Measurements from ENCODE around the gene TMEM203. TPM values are rescaled to one million over a fixed set of nuclear protein-coding genes. Genes with fewer than 3 reads are reported as not detected.

The TMEM203 gene
- total RNA-seq, 1 donor from 2014 or later: 26.6 TPM

- Histone ChIP-seq H3K4me1 (peaks cover 24% of the 10 kb centered on the region), H3K9me3 (no peaks in the 10 kb centered on the region), H3K27ac (no peak overlapping the region), H3K4me3 (no peak overlapping the region), H3K27me3 (ENCODE audit: low read depth) (peaks cover 98% of the 10 kb centered on the region), H3K36me3 (no peaks in the 10 kb centered on the region)
- intact Hi-C loops (cut with DNase I): no loop called here
- TF ChIP-seq CTCF (IDR thresholded peaks at IDR 0.05): no peak
- no peak for ATAC-seq
- DNase-seq: no peak
Observed at GRCh38 chr9:137160716-137161557, 44.5 kb downstream of the TMEM203 start.

- peaks cover 96% of the 10 kb centered on the region for H3K27me3 ChIP-seq (ENCODE audit: low read depth)
Observed at GRCh38 chr9:137160054-137160425, 45.4 kb downstream of the TMEM203 start.

GRCh38 chr9:137159105-137160053 is 46.1 kb downstream of the TMEM203 start:
- ATAC-seq: no peak
- H3K27me3 ChIP-seq (ENCODE audit: low read depth): peaks cover 90% of the 10 kb centered on the region

More at GRCh38 chr9:137160054-137160425, 45.4 kb downstream of the TMEM203 start:
- no peak for TF ChIP-seq CTCF (IDR thresholded peaks at IDR 0.05)
- no peaks in the 10 kb centered on the region for H3K36me3 ChIP-seq
- DNase-seq (no peak), ATAC-seq (no peak)
- no peaks in the 10 kb centered on the region for H3K9me3 ChIP-seq
- intact Hi-C loops (cut with DNase I): no loop called here
- no peak overlapping the region for H3K27ac ChIP-seq
- H3K4me3 ChIP-seq: no peak overlapping the region
- peaks cover 24% of the 10 kb centered on the region for H3K4me1 ChIP-seq

GRCh38 chr9:137158625-137159024 is 46.8 kb downstream of the TMEM203 start:
- ATAC-seq (no peak), DNase-seq (no peak)
- Histone ChIP-seq H3K4me1 (peaks cover 24% of the 10 kb centered on the region), H3K27me3 (ENCODE audit: low read depth) (peaks cover 82% of the 10 kb centered on the region), H3K4me3 (no peak overlapping the region), H3K36me3 (no peaks in the 10 kb centered on the region), H3K27ac (no peak overlapping the region), H3K9me3 (no peaks in the 10 kb centered on the region)
- no peak for TF ChIP-seq CTCF (IDR thresholded peaks at IDR 0.05)
- intact Hi-C loops (cut with DNase I): no loop called here

More at GRCh38 chr9:137159105-137160053, 46.1 kb downstream of the TMEM203 start:
- H3K4me3 ChIP-seq: no peak overlapping the region
- H3K36me3 ChIP-seq: no peaks in the 10 kb centered on the region
- TF ChIP-seq CTCF (IDR thresholded peaks at IDR 0.05): no peak
- DNase-seq: no peak
- no peak overlapping the region for H3K27ac ChIP-seq
- intact Hi-C loops (cut with DNase I): no loop called here
- H3K9me3 ChIP-seq: no peaks in the 10 kb centered on the region
- peaks cover 24% of the 10 kb centered on the region for H3K4me1 ChIP-seq

GRCh38 chr9:137157618-137158415 is 47.6 kb downstream of the TMEM203 start:
- Histone ChIP-seq H3K27ac (no peak overlapping the region), H3K36me3 (no peaks in the 10 kb centered on the region), H3K4me3 (no peak overlapping the region), H3K27me3 (ENCODE audit: low read depth) (peaks cover 74% of the 10 kb centered on the region), H3K4me1 (peaks cover 16% of the 10 kb centered on the region), H3K9me3 (no peaks in the 10 kb centered on the region)
- intact Hi-C loops (cut with DNase I): no loop called here
- ATAC-seq (no peak), DNase-seq (no peak)
- TF ChIP-seq CTCF (IDR thresholded peaks at IDR 0.05): no peak

Measured in lower lobe of right lung (tissue), 2 donors.